Measurements from ENCODE around the gene ECE1. TPM values are rescaled to one million over a fixed set of nuclear protein-coding genes. Genes with fewer than 3 reads are reported as not detected.
A peak's percentile ranks its signal among the peaks of the same experiment; 100 is the strongest.

ECE1 gene
- total RNA-seq, 4 donors from 2014 or later = 55.9 to 149 (median 112) TPM

DNA sequence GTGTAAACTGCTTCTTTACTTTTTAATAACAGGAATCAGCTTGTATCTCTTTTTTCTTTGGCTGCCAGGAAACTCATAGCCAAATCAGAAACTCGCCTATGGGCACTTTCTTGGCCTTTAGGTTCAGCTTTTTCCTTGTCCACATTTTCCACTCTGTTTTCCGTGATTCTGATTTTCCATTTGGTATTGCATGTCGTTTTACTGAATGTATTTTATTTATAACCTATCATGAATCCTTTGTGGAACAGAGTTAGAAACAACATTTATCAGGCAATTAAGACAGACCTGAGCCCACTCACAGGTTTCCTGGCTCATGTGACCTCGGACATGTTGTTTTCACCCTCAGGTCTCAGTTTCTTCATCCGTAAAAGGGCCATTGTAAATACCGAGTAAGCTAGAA, 5.3 kb upstream of the ECE1 start:
- no peak for TF ChIP-seq POLR2AphosphoS5 (IDR thresholded peaks at IDR 0.05)
- TF ChIP-seq, protein P1, sequence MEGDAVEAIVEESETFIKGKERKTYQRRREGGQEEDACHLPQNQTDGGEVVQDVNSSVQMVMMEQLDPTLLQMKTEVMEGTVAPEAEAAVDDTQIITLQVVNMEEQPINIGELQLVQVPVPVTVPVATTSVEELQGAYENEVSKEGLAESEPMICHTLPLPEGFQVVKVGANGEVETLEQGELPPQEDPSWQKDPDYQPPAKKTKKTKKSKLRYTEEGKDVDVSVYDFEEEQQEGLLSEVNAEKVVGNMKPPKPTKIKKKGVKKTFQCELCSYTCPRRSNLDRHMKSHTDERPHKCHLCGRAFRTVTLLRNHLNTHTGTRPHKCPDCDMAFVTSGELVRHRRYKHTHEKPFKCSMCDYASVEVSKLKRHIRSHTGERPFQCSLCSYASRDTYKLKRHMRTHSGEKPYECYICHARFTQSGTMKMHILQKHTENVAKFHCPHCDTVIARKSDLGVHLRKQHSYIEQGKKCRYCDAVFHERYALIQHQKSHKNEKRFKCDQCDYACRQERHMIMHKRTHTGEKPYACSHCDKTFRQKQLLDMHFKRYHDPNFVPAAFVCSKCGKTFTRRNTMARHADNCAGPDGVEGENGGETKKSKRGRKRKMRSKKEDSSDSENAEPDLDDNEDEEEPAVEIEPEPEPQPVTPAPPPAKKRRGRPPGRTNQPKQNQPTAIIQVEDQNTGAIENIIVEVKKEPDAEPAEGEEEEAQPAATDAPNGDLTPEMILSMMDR (IDR thresholded peaks at IDR 0.05) = no peak
- TF ChIP-seq POLR2A (IDR thresholded peaks at IDR 0.05) = no peak
- TF ChIP-seq EP300 (IDR thresholded peaks at IDR 0.05; ENCODE audit: low read depth) = no peak
- no peaks in the 10 kb centered on the region for H3K27me3 ChIP-seq
- DNase-seq = no peak
- in situ Hi-C loops (cut with MboI; ENCODE audit: low pct_ligation_motif_present in 1 of 4, low pct_unique_long_range_greater_than_20kb in 1 of 4, low sequenced_read_pairs in 3 of 4) = no loop called here
- peak overlapping the region in 3 of 4 donors; percentile 57 to 85 (median 74) for H3K27ac ChIP-seq
- H3K4me3 ChIP-seq = no peak overlapping the region
- no peaks in the 10 kb centered on the region for H3K36me3 ChIP-seq
- intact Hi-C loops (cut with DNase I; ENCODE audit: low total_unique reads) = no loop called here
- H3K4me1 ChIP-seq = peaks cover 25 to 81% (median 36%) of the 10 kb centered on the region in 4 donors
- 79 to 86% methylated on average over 5 to 6 of the region's 6 CpGs for WGBS, 2 donors (ENCODE audit: low coverage in 1 of 2)
- no peaks in the 10 kb centered on the region for H3K9me3 ChIP-seq

DNA sequence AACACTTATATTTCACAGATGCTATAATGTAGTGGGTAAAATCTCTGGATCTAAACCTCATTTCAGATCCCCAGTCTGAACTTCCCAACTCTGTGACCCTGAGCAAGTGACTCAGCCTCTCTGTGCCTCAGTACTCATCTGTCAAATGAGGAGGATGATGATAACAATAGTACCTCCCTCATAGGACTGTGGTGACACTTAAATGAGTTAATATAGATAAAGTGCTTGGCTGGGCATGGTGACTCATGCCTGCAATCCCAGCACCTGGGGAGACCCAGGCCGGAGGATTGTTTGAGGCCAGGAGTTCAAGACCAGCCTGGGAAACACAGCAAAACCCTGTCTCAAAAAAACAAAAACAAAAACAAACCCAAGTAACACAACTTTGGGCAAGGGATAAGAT, 4.7 kb upstream of the ECE1 start:
- Histone ChIP-seq H3K4me3 (no peak overlapping the region), H3K36me3 (no peaks in the 10 kb centered on the region), H3K9me3 (no peaks in the 10 kb centered on the region), H3K4me1 (peaks cover 27 to 79% (median 38%) of the 10 kb centered on the region in 4 donors), H3K27ac (peak overlapping the region; percentile 57 to 85 (median 72)), H3K27me3 (no peaks in the 10 kb centered on the region)
- intact Hi-C loops (cut with DNase I; ENCODE audit: low total_unique reads) = no loop called here
- WGBS, 2 donors (ENCODE audit: low coverage in 1 of 2) = 79% methylated on average over 1 of the region's 1 CpG; no CpG with 5 or more reads in 1 of the 2 donors
- in situ Hi-C loops (cut with MboI; ENCODE audit: low pct_ligation_motif_present in 1 of 4, low pct_unique_long_range_greater_than_20kb in 1 of 4, low sequenced_read_pairs in 3 of 4) = no loop called here
- no peak for DNase-seq
- TF ChIP-seq, protein P1 (IDR thresholded peaks at IDR 0.05) = no peak
- no peak for TF ChIP-seq POLR2A (IDR thresholded peaks at IDR 0.05)
- no peak for TF ChIP-seq EP300 (IDR thresholded peaks at IDR 0.05; ENCODE audit: low read depth)
- no peak for TF ChIP-seq POLR2AphosphoS5 (IDR thresholded peaks at IDR 0.05)

DNA sequence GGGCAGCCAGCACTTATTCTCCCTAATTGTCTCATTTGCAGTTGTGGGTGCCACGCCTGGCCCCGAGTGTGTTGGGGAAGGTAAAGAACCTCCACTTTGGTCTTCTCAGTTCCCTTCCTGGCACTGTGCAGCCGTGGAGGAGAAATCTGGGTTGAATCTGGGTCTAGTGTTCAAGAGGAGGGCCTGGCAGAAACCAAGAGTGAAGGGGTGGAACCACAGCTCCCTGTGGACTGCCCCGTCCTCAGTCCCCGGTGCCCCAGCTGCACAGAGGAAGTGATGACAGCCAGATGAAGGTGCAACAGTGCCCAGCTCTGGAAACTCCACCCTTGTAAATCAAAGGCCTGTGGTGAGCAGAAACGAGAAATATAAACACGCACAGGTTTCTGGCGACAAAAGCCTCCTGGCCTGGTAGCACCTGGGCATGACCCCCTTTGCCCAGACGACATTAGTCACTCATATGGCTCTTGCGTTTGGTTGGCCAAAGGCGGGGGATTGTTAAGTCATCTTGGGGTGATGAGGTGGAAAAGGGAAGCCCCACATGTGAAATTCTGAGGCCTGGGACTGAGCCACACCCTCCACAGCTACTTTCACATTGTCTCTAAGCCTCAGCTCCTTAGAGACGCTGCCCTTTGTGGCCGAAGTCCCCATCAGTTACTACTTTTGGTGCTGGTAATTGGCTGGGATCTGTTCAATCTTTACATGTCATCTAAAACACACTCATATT, 4.2 kb upstream of the ECE1 start:
- Histone ChIP-seq H3K9me3 (no peaks in the 10 kb centered on the region), H3K4me3 (no peak overlapping the region), H3K4me1 (peaks cover 28 to 77% (median 39%) of the 10 kb centered on the region in 4 donors), H3K27me3 (no peaks in the 10 kb centered on the region), H3K36me3 (no peaks in the 10 kb centered on the region), H3K27ac (peak overlapping the region; percentile 57 to 85 (median 72))
- TF ChIP-seq POLR2AphosphoS5 (IDR thresholded peaks at IDR 0.05) = peak in 1 of 3 donors; percentile 70
- no peak for TF ChIP-seq EP300 (IDR thresholded peaks at IDR 0.05; ENCODE audit: low read depth)
- peak; percentile 22 for TF ChIP-seq POLR2A (IDR thresholded peaks at IDR 0.05)
- TF ChIP-seq, protein P1 (IDR thresholded peaks at IDR 0.05) = no peak
- WGBS, 2 donors (ENCODE audit: low coverage in 1 of 2) = 38% methylated on average over 13 of the region's 13 CpGs; no CpG with 5 or more reads in 1 of the 2 donors
- peak; percentile 80 for DNase-seq
- in situ Hi-C loops (cut with MboI; ENCODE audit: low pct_ligation_motif_present in 1 of 4, low pct_unique_long_range_greater_than_20kb in 1 of 4, low sequenced_read_pairs in 3 of 4) (no loop called here), intact Hi-C loops (cut with DNase I; ENCODE audit: low total_unique reads) (no loop called here)

- Histone ChIP-seq H3K4me3 (peak overlapping the region in 1 of 4 donors; percentile 7), H3K36me3 (no peaks in the 10 kb centered on the region), H3K27ac (peak overlapping the region; percentile 57 to 85 (median 72)), H3K4me1 (peaks cover 29 to 77% (median 41%) of the 10 kb centered on the region in 4 donors), H3K9me3 (no peaks in the 10 kb centered on the region), H3K27me3 (no peaks in the 10 kb centered on the region)
- in situ Hi-C loops (cut with MboI; ENCODE audit: low pct_ligation_motif_present in 1 of 4, low pct_unique_long_range_greater_than_20kb in 1 of 4, low sequenced_read_pairs in 3 of 4) (no loop called here), intact Hi-C loops (cut with DNase I; ENCODE audit: low total_unique reads) (no loop called here)
- 55% methylated on average over 14 of the region's 17 CpGs; no CpG with 5 or more reads in 1 of the 2 donors for WGBS, 2 donors (ENCODE audit: low coverage in 1 of 2)
- DNase-seq = no peak
- no peak for TF ChIP-seq POLR2AphosphoS5 (IDR thresholded peaks at IDR 0.05)
- no peak for TF ChIP-seq EP300 (IDR thresholded peaks at IDR 0.05; ENCODE audit: low read depth)
Observed at GRCh38 chr1:21293537-21294265, 3.4 kb upstream of the ECE1 start.

Data from transverse colon (tissue), 4 donors.